Mesothelial cell of epicardium (in vitro differentiated cells): ENCODE results near the gene KBTBD4. TPM values are rescaled to one million over a fixed set of nuclear protein-coding genes. Genes with fewer than 3 reads are reported as not detected.
"Not testable (repeated sequence)": the region's sequence is repeated elsewhere in the genome, so short reads cannot be mapped to it uniquely, and the experiment has no call there.

ENCODE experiments used
- DNase-seq, 2 experiments: peaks; one replicate each; pipeline ENCODE4 v3.0.0; 2021; ENCODE audit warnings: low spot score in 2 of 2; ENCODE audit not compliant: unreplicated experiment in 2 of 2
- H3K27ac Mint-ChIP-seq: 2 replicates; pipeline ENCODE4 v1.8.0; 2021; ENCODE audit warnings: mixed read lengths
- H3K27me3 Mint-ChIP-seq: 2 replicates; pipeline ENCODE4 v1.8.0; 2021; ENCODE audit warnings: low read depth, mixed read lengths
- H3K36me3 Mint-ChIP-seq: 2 replicates; pipeline ENCODE4 v1.8.0; 2021; ENCODE audit warnings: mixed read lengths
- H3K4me1 Mint-ChIP-seq: 2 replicates; pipeline ENCODE4 v1.8.0; 2021; ENCODE audit warnings: mixed read lengths
- H3K4me3 Mint-ChIP-seq: 2 replicates; pipeline ENCODE4 v1.8.0; 2021; ENCODE audit warnings: mild to moderate bottlenecking, moderate library complexity, mixed read lengths
- H3K9me3 Mint-ChIP-seq: 2 replicates; pipeline ENCODE4 v1.8.0; 2021; ENCODE audit warnings: mixed read lengths
- total RNA-seq: library from RNA; stranded (reverse); gene quantifications from 3 replicates; pipeline ENCODE4 v1.2.1, GENCODE V29; 2021
- TF ChIP-seq, protein P1 (sequence below): fragments of 200-600 bp; sonication (generic); IDR thresholded peaks from one replicate; pipeline ENCODE4 v1.5.0; 2021; ENCODE audit warnings: antibody characterized with exemption; ENCODE audit not compliant: unreplicated experiment

KBTBD4 gene
- total RNA-seq, 1 donor from 2014 or later, result 15.7 TPM

DNA sequence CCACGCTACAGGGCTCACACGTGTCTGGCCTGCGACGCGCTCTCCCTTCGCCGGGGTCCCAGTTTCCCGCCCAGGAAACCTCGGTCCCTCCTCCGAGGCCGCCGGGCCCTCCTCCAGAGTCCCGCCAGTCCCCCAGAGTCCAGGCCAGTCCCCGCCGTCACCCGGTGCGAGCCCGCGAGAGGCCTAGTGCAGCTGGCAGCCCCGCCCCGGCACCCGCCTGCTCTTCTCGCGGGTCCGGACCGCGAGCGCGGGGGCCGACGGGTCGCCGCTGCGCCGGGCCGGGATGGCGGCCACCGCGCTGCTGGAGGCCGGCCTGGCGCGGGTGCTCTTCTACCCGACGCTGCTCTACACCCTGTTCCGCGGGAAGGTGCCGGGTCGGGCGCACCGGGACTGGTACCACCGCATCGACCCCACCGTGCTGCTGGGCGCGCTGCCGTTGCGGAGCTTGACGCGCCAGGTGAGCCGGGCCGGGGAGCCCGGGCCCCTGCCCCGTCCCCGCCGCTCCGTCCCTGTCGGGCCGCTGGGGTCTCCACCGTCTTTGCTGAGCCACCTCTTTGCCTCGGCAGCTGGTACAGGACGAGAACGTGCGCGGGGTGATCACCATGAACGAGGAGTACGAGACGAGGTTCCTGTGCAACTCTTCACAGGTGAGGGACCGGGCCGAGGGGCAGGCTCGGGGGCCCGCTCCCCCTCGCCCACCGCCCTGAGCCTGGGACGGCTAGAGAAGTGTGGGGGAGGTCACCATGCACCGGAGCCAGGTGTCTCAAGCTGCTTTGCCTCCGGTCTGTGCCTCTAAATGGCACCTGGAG lies 13.2 kb downstream of the KBTBD4 start, which contains the start of gene PTPMT1:
Gene PTPMT1 (plus strand): TSS at position 260 of the 809 bp plus-strand sequence. CDS start 24 bp downstream, at position 284.
- Mint-ChIP-seq H3K36me3 (peaks cover 6% of the 10 kb centered on the region), H3K4me3 (peak within 1 kb of the TSS; percentile 78), H3K27ac (peak within 1 kb of the TSS; percentile 81), H3K27me3 (no peaks in the 10 kb centered on the region), H3K9me3 (no peaks in the 10 kb centered on the region), H3K4me1 (peaks cover 12% of the 10 kb centered on the region)
- DNase-seq, result peak; percentile 55 to 67
- TF ChIP-seq, protein P1, sequence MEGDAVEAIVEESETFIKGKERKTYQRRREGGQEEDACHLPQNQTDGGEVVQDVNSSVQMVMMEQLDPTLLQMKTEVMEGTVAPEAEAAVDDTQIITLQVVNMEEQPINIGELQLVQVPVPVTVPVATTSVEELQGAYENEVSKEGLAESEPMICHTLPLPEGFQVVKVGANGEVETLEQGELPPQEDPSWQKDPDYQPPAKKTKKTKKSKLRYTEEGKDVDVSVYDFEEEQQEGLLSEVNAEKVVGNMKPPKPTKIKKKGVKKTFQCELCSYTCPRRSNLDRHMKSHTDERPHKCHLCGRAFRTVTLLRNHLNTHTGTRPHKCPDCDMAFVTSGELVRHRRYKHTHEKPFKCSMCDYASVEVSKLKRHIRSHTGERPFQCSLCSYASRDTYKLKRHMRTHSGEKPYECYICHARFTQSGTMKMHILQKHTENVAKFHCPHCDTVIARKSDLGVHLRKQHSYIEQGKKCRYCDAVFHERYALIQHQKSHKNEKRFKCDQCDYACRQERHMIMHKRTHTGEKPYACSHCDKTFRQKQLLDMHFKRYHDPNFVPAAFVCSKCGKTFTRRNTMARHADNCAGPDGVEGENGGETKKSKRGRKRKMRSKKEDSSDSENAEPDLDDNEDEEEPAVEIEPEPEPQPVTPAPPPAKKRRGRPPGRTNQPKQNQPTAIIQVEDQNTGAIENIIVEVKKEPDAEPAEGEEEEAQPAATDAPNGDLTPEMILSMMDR, result no peak

DNA sequence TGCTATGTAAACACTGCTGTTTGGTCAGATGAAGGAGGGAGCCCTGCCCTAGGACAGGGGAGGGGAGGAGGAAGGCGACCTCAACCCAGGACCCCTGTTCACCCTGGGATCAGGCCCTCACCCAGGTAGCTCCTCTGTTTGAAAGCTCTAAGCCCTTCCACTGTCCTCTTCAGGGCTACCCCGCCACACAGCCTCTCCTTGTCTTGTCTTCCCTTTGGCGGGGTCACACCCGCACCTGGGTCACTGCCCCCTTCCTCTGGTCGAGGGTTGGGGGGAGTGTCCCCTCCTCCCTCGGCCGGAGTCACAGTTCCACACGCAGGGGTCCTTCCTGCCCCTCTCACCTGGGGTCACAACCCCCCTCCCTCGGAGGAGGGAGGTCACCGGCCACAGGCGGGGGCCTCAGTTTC lies 13.8 kb downstream of the KBTBD4 start:
- TF ChIP-seq, protein P1, result no peak
- peak overlapping the region; percentile 78 for H3K4me3 Mint-ChIP-seq
- H3K27ac Mint-ChIP-seq, result peak overlapping the region; percentile 69
- H3K27me3 Mint-ChIP-seq, result no peaks in the 10 kb centered on the region
- no peak for DNase-seq
- peaks cover 6% of the 10 kb centered on the region for H3K36me3 Mint-ChIP-seq
- H3K9me3 Mint-ChIP-seq, result no peaks in the 10 kb centered on the region
- H3K4me1 Mint-ChIP-seq, result peaks cover 12% of the 10 kb centered on the region

DNA sequence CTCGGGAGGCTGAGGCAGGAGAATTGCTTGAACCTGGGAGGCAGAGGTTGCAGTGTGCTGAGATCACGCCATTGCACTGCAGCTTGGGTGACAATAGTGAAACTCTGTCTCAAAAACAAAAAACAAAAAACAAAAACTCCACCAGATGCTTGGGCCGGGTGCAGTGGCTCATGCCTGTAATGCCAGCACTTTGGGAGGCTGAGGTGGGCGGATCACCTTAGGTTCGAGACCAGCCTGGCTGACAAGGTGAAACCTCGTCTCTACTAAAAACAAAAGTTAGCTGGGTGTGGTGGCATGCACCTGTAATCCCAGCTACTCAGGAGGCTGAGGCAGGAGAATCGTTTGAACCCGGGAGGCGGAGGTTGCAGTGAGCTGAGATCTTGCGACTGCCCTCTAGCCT lies 14.4 kb downstream of the KBTBD4 start:
- not testable (repeated sequence) for H3K27me3 Mint-ChIP-seq, H3K9me3 Mint-ChIP-seq, H3K27ac Mint-ChIP-seq, H3K36me3 Mint-ChIP-seq, DNase-seq
- Mint-ChIP-seq H3K4me3 (peak overlapping the region; percentile 38), H3K4me1 (peaks cover 12% of the 10 kb centered on the region)

DNA sequence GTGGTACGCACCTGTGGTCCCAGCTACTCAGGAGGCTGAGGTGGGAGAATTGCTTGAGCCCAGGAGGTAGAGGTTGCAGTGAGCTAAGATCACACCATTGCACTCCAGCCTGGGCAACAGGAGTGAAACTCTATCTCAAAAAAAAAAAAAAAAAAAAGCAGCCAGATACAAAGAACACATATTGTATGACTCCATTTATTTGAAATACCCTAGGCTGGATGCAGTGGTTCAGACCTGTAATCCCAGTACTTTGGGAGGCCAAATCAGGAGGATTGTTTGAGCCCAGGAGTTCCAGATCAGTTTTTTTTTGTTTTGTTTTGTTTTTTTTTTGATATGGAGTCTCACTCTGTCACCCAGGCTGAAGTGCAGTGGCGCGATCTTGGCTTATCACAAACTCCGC lies 16.4 kb downstream of the KBTBD4 start:
- not testable (repeated sequence) for H3K27ac Mint-ChIP-seq, H3K4me3 Mint-ChIP-seq, H3K9me3 Mint-ChIP-seq, DNase-seq, H3K27me3 Mint-ChIP-seq, H3K36me3 Mint-ChIP-seq
- peaks cover 12% of the 10 kb centered on the region for H3K4me1 Mint-ChIP-seq

DNA sequence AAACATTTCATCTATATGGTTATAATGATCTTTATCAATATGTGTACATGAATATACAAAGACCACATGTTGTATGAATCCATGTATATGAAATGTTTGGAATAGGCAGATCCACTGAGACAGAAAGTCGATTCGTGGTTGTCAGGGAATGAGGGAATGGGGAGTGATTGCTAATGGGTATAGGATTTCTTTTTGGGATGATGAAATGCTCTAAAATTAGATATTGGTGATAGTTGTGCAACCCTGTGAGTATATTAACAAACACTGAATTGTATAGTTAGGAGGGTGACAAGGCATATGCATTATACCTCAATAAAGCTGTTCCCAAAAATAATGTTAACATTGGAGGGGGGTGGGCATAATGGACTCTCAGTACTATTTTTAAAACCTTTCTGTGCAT lies 18.3 kb downstream of the KBTBD4 start:
- H3K27me3 Mint-ChIP-seq, result no peaks in the 10 kb centered on the region
- no peaks in the 10 kb centered on the region for H3K9me3 Mint-ChIP-seq
- no peak overlapping the region for H3K27ac Mint-ChIP-seq
- H3K36me3 Mint-ChIP-seq, result no peaks in the 10 kb centered on the region
- TF ChIP-seq, protein P1, result no peak
- DNase-seq, result no peak
- H3K4me3 Mint-ChIP-seq, result no peak overlapping the region
- peaks cover 3% of the 10 kb centered on the region for H3K4me1 Mint-ChIP-seq

DNA sequence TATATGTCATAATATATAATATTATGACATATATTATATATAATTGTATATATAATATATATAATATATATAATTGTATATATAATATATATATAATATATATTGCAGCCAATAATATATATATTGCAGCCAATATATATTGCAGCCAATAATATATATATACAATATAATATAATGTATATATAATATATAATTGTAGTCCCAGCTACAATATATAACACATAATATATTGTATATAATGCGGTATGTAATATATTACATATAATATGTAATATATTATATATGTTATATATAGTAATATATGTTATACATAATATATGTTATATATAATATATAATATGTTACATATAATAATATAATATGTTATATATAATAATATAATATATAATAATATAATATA lies 20.1 kb downstream of the KBTBD4 start:
- H3K27me3 Mint-ChIP-seq, result no peaks in the 10 kb centered on the region
- DNase-seq, result no peak

DNA sequence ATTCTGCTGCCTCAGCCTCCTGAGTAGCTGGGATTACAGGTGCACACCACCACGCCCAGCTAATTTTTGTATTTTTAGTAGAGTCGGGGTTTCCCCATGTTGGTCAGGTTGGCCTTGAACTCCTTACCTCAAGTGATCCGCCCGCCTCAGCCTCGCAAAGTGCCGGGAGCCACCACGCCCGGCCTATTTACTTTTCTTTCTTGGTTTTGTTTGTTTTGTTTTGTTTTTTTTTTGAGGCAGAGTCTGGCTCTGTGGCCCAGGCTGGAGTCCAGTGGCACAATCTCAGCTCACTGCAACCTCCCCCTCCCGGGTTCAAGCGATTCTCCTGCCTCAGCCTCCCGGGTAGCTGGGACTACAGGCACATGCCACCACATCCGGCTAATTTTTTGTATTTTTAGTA lies 21.8 kb downstream of the KBTBD4 start:
- not testable (repeated sequence) for DNase-seq, H3K36me3 Mint-ChIP-seq, H3K4me3 Mint-ChIP-seq, H3K4me1 Mint-ChIP-seq, H3K27me3 Mint-ChIP-seq, H3K9me3 Mint-ChIP-seq, H3K27ac Mint-ChIP-seq

More for the DNA sequence above, 20.1 kb downstream of the KBTBD4 start:
- no peaks in the 10 kb centered on the region for H3K4me1 Mint-ChIP-seq
- no peaks in the 10 kb centered on the region for H3K9me3 Mint-ChIP-seq
- no peak overlapping the region for H3K4me3 Mint-ChIP-seq
- no peak overlapping the region for H3K27ac Mint-ChIP-seq
- TF ChIP-seq, protein P1, result no peak
- no peaks in the 10 kb centered on the region for H3K36me3 Mint-ChIP-seq
